A549 (cell line): ENCODE measurements around the gene IRS2. TPM values are rescaled to one million over a fixed set of nuclear protein-coding genes. Genes with fewer than 3 reads are reported as not detected.

Experiments used
- ATAC-seq, 2 experiments: fragments of 200-7000 bp in 1 of 2; fragments of >200 bp in 1 of 2; cut with Nextera tagmentation in 1 of 2; cut with Tn5 transposase in 1 of 2; 3 replicates each; pipeline versions ENCODE4 v1.8.0 to v1.9.1; 2018 to 2020; ENCODE audit warnings: mild to moderate bottlenecking in 1 of 2, moderate library complexity in 1 of 2
- CTCF ChIA-PET: fragments of 300-600 bp; sonication (Branson Sonifier 250); formaldehyde crosslinking; extraction: SDS; loops from one replicate; lab custom pipeline; 2021; ENCODE audit warnings: antibody characterized with exemption, inconsistent platforms; lab: Yijun Ruan, JAX
- POLR2A ChIA-PET: fragments of 350-600 bp; formaldehyde crosslinking; extraction: SDS; loops from one replicate; lab custom pipeline; 2021; ENCODE audit warnings: antibody characterized with exemption, inconsistent platforms; lab: Yijun Ruan, JAX
- DNase-seq, 2 experiments: peaks; one replicate each; pipeline versions ENCODE4 v3.0.0 to v3.0.0-alpha.2; 2011 to 2016; ENCODE audit warnings: low read depth in 1 of 2, low spot score in 1 of 2
- FAIRE-seq: peaks from 2 replicates; lab custom pipeline; 2011; peaks lifted over from hg19 to GRCh38; lab: Jason Lieb, UNC
- H3K27ac ChIP-seq, 2 experiments: fragments of >200 bp; sonication (Bioruptor Twin); formaldehyde crosslinking; 3 replicates each; pipeline ENCODE4 v1.5.1; 2016 to 2017
- H3K4me1 ChIP-seq: fragments of >200 bp; sonication (Bioruptor Twin); formaldehyde crosslinking; 3 replicates; pipeline ENCODE4 v1.6.1; 2016
- H3K4me2 ChIP-seq: fragments of >200 bp; sonication (Bioruptor Twin); formaldehyde crosslinking; 3 replicates; pipeline ENCODE4 v1.6.1; 2016
- H3K4me3 ChIP-seq: fragments of >200 bp; sonication (Bioruptor Twin); formaldehyde crosslinking; 3 replicates; pipeline ENCODE4 v1.5.1; 2016
- H3K9me3 ChIP-seq: fragments of >200 bp; sonication (Bioruptor Twin); formaldehyde crosslinking; 3 replicates; pipeline ENCODE4 v1.6.1; 2016
- CEBPB ChIP-seq, 2 experiments: fragments of >200 bp in 1 of 2; sonication (Bioruptor Twin) in 1 of 2; formaldehyde crosslinking in 1 of 2; IDR thresholded peaks; 2 replicates each; pipeline ENCODE4 v1.6.1; 2012 to 2016
- CHD2 ChIP-seq: fragments of 150-350 bp; IDR thresholded peaks from 2 replicates; pipeline ENCODE4 v1.6.1; 2014; ENCODE audit warnings: low read length; ENCODE audit not compliant: partially characterized antibody
- CTCF ChIP-seq: fragments of >200 bp; sonication (Bioruptor Twin); formaldehyde crosslinking; IDR thresholded peaks from 3 replicates; pipeline ENCODE4 v1.5.1; 2016
- EHMT2 ChIP-seq: fragments of 200-600 bp; sonication (generic); IDR thresholded peaks from 2 replicates; pipeline ENCODE4 v1.6.1; 2016; ENCODE audit warnings: antibody characterized with exemption, low read depth, mild to moderate bottlenecking, moderate library complexity
- HMGXB4 ChIP-seq: fragments of 250-450 bp; sonication (Bioruptor Pico); IDR thresholded peaks from 2 replicates; pipeline ENCODE4 v1.5.0; 2021; ENCODE audit warnings: mild to moderate bottlenecking, moderate library complexity, borderline replicate concordance
- HOXA7 ChIP-seq: fragments of 250-450 bp; sonication (Bioruptor Pico); IDR thresholded peaks from 2 replicates; pipeline ENCODE4 v1.5.0; 2020; ENCODE audit warnings: mild to moderate bottlenecking, moderate library complexity
- JUN ChIP-seq, 2 experiments: fragments of >200 bp; sonication (Bioruptor Twin); formaldehyde crosslinking; IDR thresholded peaks; 2 replicates in 1 of 2; 3 replicates in 1 of 2; pipeline ENCODE4 v1.6.1; 2016 to 2017
- KDM1A ChIP-seq: fragments of 200-600 bp; sonication (generic); IDR thresholded peaks from 2 replicates; pipeline ENCODE4 v1.6.1; 2016; ENCODE audit warnings: low read depth, mild to moderate bottlenecking
- KDM5A ChIP-seq: fragments of 200-600 bp; sonication (generic); IDR thresholded peaks from 2 replicates; pipeline ENCODE4 v1.6.1; 2016; ENCODE audit warnings: antibody characterized with exemption, mild to moderate bottlenecking
- MAFK ChIP-seq: fragments of 450-650 bp; IDR thresholded peaks from 2 replicates; pipeline ENCODE4 v1.6.1; 2014; ENCODE audit not compliant: partially characterized antibody
- MAX ChIP-seq: IDR thresholded peaks from 2 replicates; pipeline ENCODE4 v1.6.1; 2012
- MYC ChIP-seq: IDR thresholded peaks from 2 replicates; pipeline ENCODE4 v1.6.1; 2012; ENCODE audit warnings: mild to moderate bottlenecking, inconsistent platforms, low read length, improper control_type of control experiment, borderline replicate concordance
- NFE2L2 ChIP-seq: fragments of 150-350 bp; conservative IDR thresholded peaks from 2 replicates; pipeline ENCODE4 v1.6.1; 2014; ENCODE audit warnings: low read length
- NR3C1 ChIP-seq: fragments of >200 bp; sonication (Bioruptor Twin); formaldehyde crosslinking; IDR thresholded peaks from 3 replicates; pipeline ENCODE4 v1.6.1; 2017
- REST ChIP-seq: fragments of 200-600 bp; sonication (generic); IDR thresholded peaks from 2 replicates; pipeline ENCODE4 v1.6.1; 2016; ENCODE audit warnings: antibody characterized with exemption, mild to moderate bottlenecking, moderate library complexity
- RNF2 ChIP-seq: fragments of 200-600 bp; sonication (generic); IDR thresholded peaks from 2 replicates; pipeline ENCODE4 v1.6.1; 2016; ENCODE audit warnings: low read depth, mild to moderate bottlenecking, antibody characterized with exemption, moderate library complexity, borderline replicate concordance
- ZC3H11A ChIP-seq: fragments of 450-650 bp; IDR thresholded peaks from 2 replicates; pipeline ENCODE4 v1.6.1; 2014; ENCODE audit warnings: antibody characterized with exemption, mild to moderate bottlenecking
- ZFP36 ChIP-seq: fragments of 450-650 bp; IDR thresholded peaks from 2 replicates; pipeline ENCODE4 v1.6.1; 2014; ENCODE audit warnings: borderline replicate concordance; ENCODE audit not compliant: partially characterized antibody
- ZNF302 ChIP-seq: fragments of 250-450 bp; sonication (Bioruptor Pico); IDR thresholded peaks from 2 replicates; pipeline ENCODE4 v1.9.0; 2021; ENCODE audit warnings: inconsistent platforms, mild to moderate bottlenecking, moderate library complexity
- WGBS: methylation state at CpG from one replicate; pipeline ENCODE4 v1.1.6; 2017; ENCODE audit errors: missing lambda C conversion rate; 5-methylcytosine and 5-hydroxymethylcytosine counted together
- polyA plus RNA-seq, 4 experiments: library from polyadenylated mRNA; depleted of rRNA in 3 of 4; stranded (reverse); fragments of >200 nt; fragmentation: RNase III in 1 of 4; extraction: RNeasy Plus Mini Kit Qiagen cat#74134 plus additional on column Dnase treatment in 1 of 4; gene quantifications; 2 replicates in 3 of 4; 3 replicates in 1 of 4; pipeline ENCODE4 v1.2.3, GENCODE V29; 2011 to 2017

The IRS2 gene
- polyA plus RNA-seq, 2 of the 4 experiments (the other 2 are of a cell fraction), result 4.8 to 12.3 TPM

GRCh38 chr13:109770436-109770835 is 15.9 kb downstream of the IRS2 start:
- Histone ChIP-seq H3K4me3 (no peak overlapping the region), H3K4me2 (no peak overlapping the region), H3K9me3 (no peaks in the 10 kb centered on the region), H3K27ac (no peak overlapping the region), H3K4me1 (peaks cover 40% of the 10 kb centered on the region)
- POLR2A ChIA-PET, result interaction anchor here (0.5 kb wide), 1 partner anchor 15 kb away, joined by 5 read pairs; no protein-coding TSS in a partner anchor
- FAIRE-seq, result no peak
- TF ChIP-seq CHD2 (no peak), ZFP36 (no peak), MAFK (no peak), MAX (no peak), REST (no peak), HOXA7 (CRISPR knock-in tag) (no peak), KDM1A (no peak)
- DNase-seq, result no peak
- WGBS, result 92% methylated on average over 5 of the region's 6 CpGs
- no peak for ATAC-seq
- CTCF ChIA-PET, result interaction anchor here (1.7 kb wide), 1 partner anchor 15 kb away, joined by 4 read pairs; no protein-coding TSS in a partner anchor

GRCh38 chr13:109769921-109770320 is 16.5 kb downstream of the IRS2 start:
- no peak overlapping the region for H3K4me3 ChIP-seq
- H3K4me2 ChIP-seq, result no peak overlapping the region
- no peak overlapping the region for H3K27ac ChIP-seq
- CTCF ChIA-PET, result no interaction called here
- DNase-seq, result no peak
- WGBS, result 94% methylated on average over 5 of the region's 5 CpGs
- TF ChIP-seq RNF2 (no peak), CTCF (no peak), ZFP36 (no peak), JUN (IDR thresholded peaks at IDR 0.05) (no peak), ZC3H11A (no peak), CEBPB (IDR thresholded peaks at IDR 0.05) (no peak), MYC (no peak)
- H3K4me1 ChIP-seq, result peaks cover 35% of the 10 kb centered on the region
- ATAC-seq, result no peak
- no peak for FAIRE-seq
- POLR2A ChIA-PET, result interaction anchor here (0.5 kb wide), 1 partner anchor 15 kb away, joined by 5 read pairs; no protein-coding TSS in a partner anchor
- no peaks in the 10 kb centered on the region for H3K9me3 ChIP-seq

GRCh38 chr13:109769275-109769674 is 17.1 kb downstream of the IRS2 start:
- Histone ChIP-seq H3K4me2 (no peak overlapping the region), H3K4me1 (peaks cover 35% of the 10 kb centered on the region)
- CTCF ChIA-PET, result no interaction called here
- ATAC-seq, result no peak
- POLR2A ChIA-PET, result no interaction called here
- no peak for TF ChIP-seq HMGXB4 (CRISPR knock-in tag)
- TF ChIP-seq NFE2L2, result no peak
- TF ChIP-seq CTCF, result no peak
- no peak for TF ChIP-seq ZNF302 (CRISPR knock-in tag)
- no peak for TF ChIP-seq KDM5A
- no peak for TF ChIP-seq NR3C1
- no peak for TF ChIP-seq EHMT2
- TF ChIP-seq, all 56 proteins: peak for 0
- Histone ChIP-seq H3K4me3 (no peak overlapping the region), H3K27ac (no peak overlapping the region), H3K9me3 (no peaks in the 10 kb centered on the region)
- FAIRE-seq (no peak), DNase-seq (no peak)
- 72% methylated on average over 4 of the region's 4 CpGs for WGBS
